ENCODE measurements around the gene HSD17B11. TPM values are rescaled to one million over a fixed set of nuclear protein-coding genes. Genes with fewer than 3 reads are reported as not detected.

HSD17B11 gene, protein sequence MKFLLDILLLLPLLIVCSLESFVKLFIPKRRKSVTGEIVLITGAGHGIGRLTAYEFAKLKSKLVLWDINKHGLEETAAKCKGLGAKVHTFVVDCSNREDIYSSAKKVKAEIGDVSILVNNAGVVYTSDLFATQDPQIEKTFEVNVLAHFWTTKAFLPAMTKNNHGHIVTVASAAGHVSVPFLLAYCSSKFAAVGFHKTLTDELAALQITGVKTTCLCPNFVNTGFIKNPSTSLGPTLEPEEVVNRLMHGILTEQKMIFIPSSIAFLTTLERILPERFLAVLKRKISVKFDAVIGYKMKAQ
- 100 to 1,000 TPM in 1 of 2 donors, 10 to 100 TPM in 1; 21.4 to 105 TPM for total RNA-seq

DNA sequence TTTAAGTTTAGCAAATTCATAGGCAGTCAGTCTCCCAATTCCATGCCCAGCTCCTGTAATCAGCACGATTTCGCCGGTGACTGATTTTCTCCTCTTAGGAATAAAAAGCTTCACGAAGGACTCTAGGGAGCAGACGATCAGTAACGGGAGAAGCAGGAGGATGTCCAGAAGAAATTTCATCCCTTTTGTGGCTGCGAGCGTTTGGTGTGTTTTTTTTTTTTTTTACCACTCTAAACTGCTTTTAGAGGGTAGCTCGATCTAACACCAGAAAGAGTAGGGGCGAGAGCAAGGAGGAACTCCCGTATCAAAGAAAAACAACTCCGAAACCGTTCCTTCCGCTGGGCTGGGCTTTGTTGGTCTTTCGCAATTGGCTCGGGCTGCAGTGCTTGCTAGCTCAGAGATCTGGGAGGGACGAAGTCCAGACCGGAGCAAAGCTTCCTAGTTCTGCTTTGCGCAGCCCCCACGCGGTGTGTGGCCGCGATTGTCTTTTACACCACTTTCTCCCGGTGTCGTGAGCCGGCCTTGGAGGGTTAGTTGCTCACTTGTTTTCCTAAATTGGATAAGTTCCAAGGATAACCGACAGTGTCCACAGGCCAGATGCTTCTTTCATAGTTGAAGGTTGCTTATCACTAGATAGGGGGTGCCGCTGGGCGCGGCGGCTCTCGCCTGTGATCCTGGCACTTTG lies at the start of gene HSD17B11:
Gene HSD17B11, minus strand, starts transcription at position 298 of the 685 bp plus-strand sequence. Its CDS starts 118 bp downstream, at position 180.
- TF ChIP-seq, protein P1, sequence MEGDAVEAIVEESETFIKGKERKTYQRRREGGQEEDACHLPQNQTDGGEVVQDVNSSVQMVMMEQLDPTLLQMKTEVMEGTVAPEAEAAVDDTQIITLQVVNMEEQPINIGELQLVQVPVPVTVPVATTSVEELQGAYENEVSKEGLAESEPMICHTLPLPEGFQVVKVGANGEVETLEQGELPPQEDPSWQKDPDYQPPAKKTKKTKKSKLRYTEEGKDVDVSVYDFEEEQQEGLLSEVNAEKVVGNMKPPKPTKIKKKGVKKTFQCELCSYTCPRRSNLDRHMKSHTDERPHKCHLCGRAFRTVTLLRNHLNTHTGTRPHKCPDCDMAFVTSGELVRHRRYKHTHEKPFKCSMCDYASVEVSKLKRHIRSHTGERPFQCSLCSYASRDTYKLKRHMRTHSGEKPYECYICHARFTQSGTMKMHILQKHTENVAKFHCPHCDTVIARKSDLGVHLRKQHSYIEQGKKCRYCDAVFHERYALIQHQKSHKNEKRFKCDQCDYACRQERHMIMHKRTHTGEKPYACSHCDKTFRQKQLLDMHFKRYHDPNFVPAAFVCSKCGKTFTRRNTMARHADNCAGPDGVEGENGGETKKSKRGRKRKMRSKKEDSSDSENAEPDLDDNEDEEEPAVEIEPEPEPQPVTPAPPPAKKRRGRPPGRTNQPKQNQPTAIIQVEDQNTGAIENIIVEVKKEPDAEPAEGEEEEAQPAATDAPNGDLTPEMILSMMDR (IDR thresholded peaks at IDR 0.05): peak in 4 of 7 experiments; percentile 10 to 42 (median 22)
- peak; percentile 57 to 85 (median 83) for TF ChIP-seq POLR2A (IDR thresholded peaks at IDR 0.05)
- intact Hi-C loops (cut with DNase I): no loop called here
- 0 to 1% methylated on average over 19 to 32 of the region's 32 CpGs for WGBS, 2 donors
- Histone ChIP-seq H3K4me1 (peaks cover 36% of the 10 kb centered on the region), H3K9me3 (no peaks in the 10 kb centered on the region), H3K27ac (peak within 1 kb of the TSS; percentile 64 to 89 (median 82)), H3K36me3 (replicated peaks in 1 of 2; ENCODE audit: insufficient read depth in 1 of 2, low read depth in 2 of 2) (no peaks in the 10 kb centered on the region), H3K4me3 (peak within 1 kb of the TSS; percentile 51 to 72), H3K27me3 (no peaks in the 10 kb centered on the region)
- ATAC-seq: peak; percentile 99
- peak; percentile 89 to 95 (median 92) for DNase-seq

DNA sequence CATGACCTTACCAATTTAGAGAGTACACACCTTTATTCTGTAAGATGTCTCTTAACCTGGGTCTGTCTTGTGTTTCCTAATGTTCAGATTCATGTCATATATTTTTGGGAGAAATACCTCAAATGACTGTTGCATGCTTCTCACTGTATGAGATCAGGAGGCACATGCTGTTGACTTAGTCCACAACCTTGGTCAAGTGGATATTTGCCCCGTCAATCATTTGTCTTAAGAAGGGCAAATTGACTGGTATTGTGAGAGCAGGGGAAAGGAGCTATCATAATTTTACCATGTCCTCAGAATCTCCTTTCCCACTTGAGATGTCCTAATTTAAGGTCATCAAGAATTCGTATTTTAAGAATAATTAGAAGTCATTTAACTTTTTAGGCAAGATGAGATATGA lies 42.4 kb upstream of the HSD17B11 start:
- Histone ChIP-seq H3K9me3 (no peaks in the 10 kb centered on the region), H3K36me3 (replicated peaks in 1 of 2; ENCODE audit: insufficient read depth in 1 of 2, low read depth in 2 of 2) (peaks cover 0 to 6% of the 10 kb centered on the region in 2 donors), H3K27me3 (no peaks in the 10 kb centered on the region), H3K27ac (no peak overlapping the region), H3K4me1 (peaks cover 43% of the 10 kb centered on the region), H3K4me3 (no peak overlapping the region)
- intact Hi-C loops (cut with DNase I): no loop called here
- DNase-seq: no peak
- ATAC-seq: no peak
- no peak for TF ChIP-seq POLR2A (IDR thresholded peaks at IDR 0.05)
- 47 to 49% methylated on average over 2 of the region's 2 CpGs for WGBS, 2 donors

DNA sequence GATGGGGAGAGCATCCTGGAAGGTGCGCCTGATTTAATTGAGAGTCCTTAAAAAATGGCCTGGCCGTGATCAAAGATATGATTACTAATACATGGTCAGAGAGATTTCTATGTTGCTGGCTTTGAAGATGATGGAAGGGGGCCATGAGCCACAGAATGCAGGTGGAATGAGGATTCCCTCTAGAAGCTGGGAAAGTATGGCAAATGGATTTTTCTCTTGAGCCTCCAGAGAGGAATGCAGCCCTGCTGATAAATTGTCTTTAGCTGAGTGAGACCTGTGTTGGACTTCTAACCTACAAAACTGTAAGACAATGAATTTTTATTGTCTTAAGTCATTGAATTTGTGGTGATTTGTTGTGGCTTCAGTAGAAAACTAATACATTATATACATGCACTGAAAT lies 39.0 kb upstream of the HSD17B11 start:
- H3K4me1 ChIP-seq: peaks cover 76% of the 10 kb centered on the region
- WGBS, 2 donors: 81 to 85% methylated on average over 2 of the region's 2 CpGs
- H3K36me3 ChIP-seq (replicated peaks in 1 of 2; ENCODE audit: insufficient read depth in 1 of 2, low read depth in 2 of 2): no peaks in the 10 kb centered on the region
- no peak overlapping the region for H3K4me3 ChIP-seq
- intact Hi-C loops (cut with DNase I): no loop called here
- H3K27ac ChIP-seq: no peak overlapping the region
- DNase-seq (no peak), ATAC-seq (no peak)
- H3K27me3 ChIP-seq: no peaks in the 10 kb centered on the region
- no peak for TF ChIP-seq POLR2A (IDR thresholded peaks at IDR 0.05)
- TF ChIP-seq, protein P1 (IDR thresholded peaks at IDR 0.05): no peak
- H3K9me3 ChIP-seq: no peaks in the 10 kb centered on the region

DNA sequence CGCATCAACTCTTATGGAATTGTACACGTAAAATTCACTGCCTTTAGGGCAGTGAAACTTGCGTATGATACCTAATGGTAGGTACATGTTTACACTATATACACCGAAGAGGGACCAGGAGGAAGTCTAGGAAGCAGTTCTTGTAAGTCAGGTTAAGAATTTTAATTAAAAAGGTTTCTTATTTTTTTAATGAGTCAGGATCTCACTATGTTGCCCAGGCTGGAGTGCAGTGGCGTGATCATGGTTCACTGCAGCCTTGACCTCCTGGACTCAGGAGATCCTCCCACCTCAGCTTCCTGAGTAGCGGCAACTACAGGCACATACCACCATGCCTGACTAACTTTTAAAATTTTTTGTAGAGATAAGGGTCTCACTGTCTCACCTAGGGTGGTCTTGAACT lies 38.0 kb upstream of the HSD17B11 start:
- ATAC-seq (no peak), DNase-seq (no peak)
- WGBS, 2 donors: 94% methylated on average over 6 of the region's 6 CpGs
- intact Hi-C loops (cut with DNase I): no loop called here
- Histone ChIP-seq H3K36me3 (replicated peaks in 1 of 2; ENCODE audit: insufficient read depth in 1 of 2, low read depth in 2 of 2) (no peaks in the 10 kb centered on the region), H3K4me3 (no peak overlapping the region), H3K27ac (no peak overlapping the region), H3K27me3 (no peaks in the 10 kb centered on the region), H3K4me1 (peaks cover 87% of the 10 kb centered on the region), H3K9me3 (no peaks in the 10 kb centered on the region)
- TF ChIP-seq, protein P1 (IDR thresholded peaks at IDR 0.05): no peak
- no peak for TF ChIP-seq POLR2A (IDR thresholded peaks at IDR 0.05)

DNA sequence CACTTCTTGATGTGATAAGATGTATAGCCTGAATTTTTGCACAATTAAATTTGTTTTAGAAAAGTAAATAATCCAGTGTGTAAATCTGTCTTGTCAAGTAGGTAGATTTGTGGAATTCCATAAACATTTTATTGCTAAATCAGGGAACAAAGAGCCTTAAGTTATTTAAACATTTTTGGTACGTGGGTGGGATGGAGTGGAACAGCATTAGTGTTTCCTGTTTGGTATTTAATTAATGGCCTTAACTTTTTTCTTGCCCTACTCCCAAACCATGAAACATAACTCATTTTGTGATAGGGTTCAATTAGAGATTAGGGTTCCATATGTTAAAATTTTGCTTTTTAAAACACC lies 36.5 kb upstream of the HSD17B11 start:
- Histone ChIP-seq H3K27ac (peak overlapping the region in 1 of 4 donors; percentile 18), H3K9me3 (no peaks in the 10 kb centered on the region), H3K36me3 (replicated peaks in 1 of 2; ENCODE audit: insufficient read depth in 1 of 2, low read depth in 2 of 2) (no peaks in the 10 kb centered on the region), H3K27me3 (no peaks in the 10 kb centered on the region), H3K4me3 (no peak overlapping the region), H3K4me1 (peaks cover 79% of the 10 kb centered on the region)
- intact Hi-C loops (cut with DNase I): no loop called here
- no peak for TF ChIP-seq POLR2A (IDR thresholded peaks at IDR 0.05)
- TF ChIP-seq, protein P1 (IDR thresholded peaks at IDR 0.05): no peak
- WGBS, 2 donors: 7 to 16% methylated on average over 1 of the region's 1 CpG
- no peak for DNase-seq
- ATAC-seq: no peak

Measured in body of pancreas (tissue), 4 donors.